CD14-positive monocyte (primary cell): ENCODE measurements around the gene SLC6A8. TPM values are rescaled to one million over a fixed set of nuclear protein-coding genes. Genes with fewer than 3 reads are reported as not detected.
"Not testable (repeated sequence)": the region's sequence is repeated elsewhere in the genome, so short reads cannot be mapped to it uniquely, and the experiment has no call there.

Source experiments
- DNase-seq, 3 donors: peaks; one replicate each; pipeline ENCODE4 v3.0.0-alpha.2; 2011 to 2022
- H2AFZ ChIP-seq: 2 replicates; pipeline ENCODE4 v1.6.0; 2012; ENCODE audit warnings: mild to moderate bottlenecking, low read depth, low read length, inconsistent platforms; ENCODE audit not compliant: insufficient read depth, poor library complexity, severe bottlenecking
- H3K27ac ChIP-seq, 2 donors: 1 replicate in 1 of 2; 2 replicates in 1 of 2; pipeline ENCODE4 v1.5.1; 2012 to 2013; ENCODE audit warnings: low read length in 2 of 2, control low read depth in 1 of 2, inconsistent platforms in 1 of 2, low read depth in 1 of 2, mild to moderate bottlenecking in 1 of 2
- H3K27me3 ChIP-seq, 2 donors: one replicate each; pipeline versions ENCODE4 v1.6.0 to v1.6.1; 2011 to 2013; ENCODE audit warnings: low read length in 2 of 2; ENCODE audit not compliant: control insufficient read depth in 2 of 2, insufficient read depth in 2 of 2
- H3K36me3 ChIP-seq, 2 donors: replicated peaks in 1 of 2; 1 replicate in 1 of 2; 2 replicates in 1 of 2; pipeline versions ENCODE4 v1.5.1 to v1.6.1; 2012 to 2013; ENCODE audit warnings: low read length in 2 of 2, control low read depth in 1 of 2, inconsistent platforms in 1 of 2, mild to moderate bottlenecking in 1 of 2; ENCODE audit not compliant: insufficient read depth in 2 of 2, control insufficient read depth in 1 of 2
- H3K4me1 ChIP-seq, 2 donors: 1 replicate in 1 of 2; 2 replicates in 1 of 2; pipeline versions ENCODE4 v1.5.1 to v1.6.1; 2012 to 2013; ENCODE audit warnings: low read length in 2 of 2, control low read depth in 1 of 2, inconsistent platforms in 1 of 2, mild to moderate bottlenecking in 1 of 2, moderate library complexity in 1 of 2; ENCODE audit not compliant: insufficient read depth in 2 of 2, control insufficient read depth in 1 of 2
- H3K4me2 ChIP-seq: replicated peaks from 2 replicates; pipeline ENCODE3; 2012; ENCODE audit warnings: low read length, moderate library complexity, mild to moderate bottlenecking; ENCODE audit not compliant: poor library complexity, severe bottlenecking; ENCODE audit errors: extremely low read depth
- H3K4me3 ChIP-seq, 3 experiments: fragments of 200-600 bp in 1 of 3; sonication (generic) in 1 of 3; replicated peaks in 1 of 3; 1 replicate in 2 of 3; 2 replicates in 1 of 3; pipeline ENCODE4 v1.5.1; 2011 to 2013; ENCODE audit warnings: low read length in 3 of 3, mild to moderate bottlenecking in 3 of 3, control low read depth in 2 of 3, low read depth in 2 of 3, inconsistent platforms in 1 of 3, moderate library complexity in 1 of 3
- H3K79me2 ChIP-seq: 2 replicates; pipeline ENCODE4 v1.6.0; 2012; ENCODE audit warnings: mild to moderate bottlenecking, control low read depth, inconsistent platforms, low read length, moderate library complexity; ENCODE audit not compliant: insufficient read depth
- H3K9ac ChIP-seq: 2 replicates; pipeline ENCODE4 v1.6.0; 2017; ENCODE audit warnings: low read length, mild to moderate bottlenecking; ENCODE audit not compliant: insufficient read depth, poor library complexity, severe bottlenecking
- H3K9me3 ChIP-seq, 2 donors: replicated peaks in 1 of 2; 1 replicate in 1 of 2; 2 replicates in 1 of 2; pipeline versions ENCODE4 v1.5.1 to v1.6.1; 2012 to 2013; ENCODE audit warnings: low read length in 2 of 2, control low read depth in 1 of 2; ENCODE audit not compliant: control insufficient read depth in 1 of 2, insufficient read depth in 1 of 2
- H4K20me1 ChIP-seq: 2 replicates; pipeline ENCODE4 v1.6.0; 2012; ENCODE audit warnings: mild to moderate bottlenecking, low read length, control low read depth, moderate library complexity; ENCODE audit not compliant: insufficient read depth
- H3K27ac Mint-ChIP-seq, 7 donors: one replicate each; pipeline ENCODE4 v1.8.0; 2020; ENCODE audit warnings: mild to moderate bottlenecking in 7 of 7, mixed read lengths in 7 of 7, moderate library complexity in 6 of 7, inconsistent platforms in 2 of 7
- H3K27me3 Mint-ChIP-seq, 3 donors: one replicate each; pipeline ENCODE4 v1.8.0; 2021 to 2022; ENCODE audit warnings: low read depth in 3 of 3, mild to moderate bottlenecking in 3 of 3, mixed read lengths in 3 of 3, moderate library complexity in 3 of 3, inconsistent platforms in 1 of 3
- H3K36me3 Mint-ChIP-seq, 2 donors: one replicate each; pipeline ENCODE4 v1.8.0; 2020; ENCODE audit warnings: mixed read lengths in 2 of 2, inconsistent platforms in 1 of 2, mild to moderate bottlenecking in 1 of 2
- H3K4me1 Mint-ChIP-seq: one replicate; pipeline ENCODE4 v1.8.0; 2020; ENCODE audit warnings: mild to moderate bottlenecking, mixed read lengths
- H3K4me3 Mint-ChIP-seq, 2 donors: one replicate each; pipeline ENCODE4 v1.8.0; 2020; ENCODE audit warnings: mild to moderate bottlenecking in 2 of 2, mixed read lengths in 2 of 2, moderate library complexity in 1 of 2
- H3K9me3 Mint-ChIP-seq, 7 donors: one replicate each; pipeline ENCODE4 v1.8.0; 2020 to 2022; ENCODE audit warnings: mixed read lengths in 7 of 7, mild to moderate bottlenecking in 6 of 7, moderate library complexity in 6 of 7, inconsistent platforms in 2 of 7
- WGBS: methylation state at CpG from one replicate; pipeline ENCODE4 v1.1.5; 2013; ENCODE audit warnings: missing lambda C conversion rate; ENCODE audit not compliant: insufficient coverage; 5-methylcytosine and 5-hydroxymethylcytosine counted together
- intact Hi-C, 2 donors: fragments of 100-400 bp; cut with micrococcal nuclease; formaldehyde crosslinking; loops; one replicate each; pipeline versions ENCODE4 v1.15.0 to v1.15.1; 2023
- polyA plus RNA-seq, 3 donors: library from polyadenylated mRNA; depleted of rRNA in 1 of 3; unstranded in 2 of 3; stranded (reverse) in 1 of 3; fragments of 300-500 nt in 2 of 3; fragments of >200 nt in 1 of 3; fragmentation: Illumina TruSeq in 2 of 3; gene quantifications; 1 replicate in 2 of 3; 2 replicates in 1 of 3; pipeline ENCODE4 v1.2.3, GENCODE V29; 2012 to 2021
- TF ChIP-seq, protein P1 (sequence below): fragments of 200-600 bp; IDR thresholded peaks from one replicate; pipeline ENCODE4 v1.8.0; 2022; ENCODE audit warnings: antibody characterized with exemption, mild to moderate bottlenecking

Gene SLC6A8
- polyA plus RNA-seq, 3 donors, result 0.23 to 5.6 (median 0.85) TPM

DNA sequence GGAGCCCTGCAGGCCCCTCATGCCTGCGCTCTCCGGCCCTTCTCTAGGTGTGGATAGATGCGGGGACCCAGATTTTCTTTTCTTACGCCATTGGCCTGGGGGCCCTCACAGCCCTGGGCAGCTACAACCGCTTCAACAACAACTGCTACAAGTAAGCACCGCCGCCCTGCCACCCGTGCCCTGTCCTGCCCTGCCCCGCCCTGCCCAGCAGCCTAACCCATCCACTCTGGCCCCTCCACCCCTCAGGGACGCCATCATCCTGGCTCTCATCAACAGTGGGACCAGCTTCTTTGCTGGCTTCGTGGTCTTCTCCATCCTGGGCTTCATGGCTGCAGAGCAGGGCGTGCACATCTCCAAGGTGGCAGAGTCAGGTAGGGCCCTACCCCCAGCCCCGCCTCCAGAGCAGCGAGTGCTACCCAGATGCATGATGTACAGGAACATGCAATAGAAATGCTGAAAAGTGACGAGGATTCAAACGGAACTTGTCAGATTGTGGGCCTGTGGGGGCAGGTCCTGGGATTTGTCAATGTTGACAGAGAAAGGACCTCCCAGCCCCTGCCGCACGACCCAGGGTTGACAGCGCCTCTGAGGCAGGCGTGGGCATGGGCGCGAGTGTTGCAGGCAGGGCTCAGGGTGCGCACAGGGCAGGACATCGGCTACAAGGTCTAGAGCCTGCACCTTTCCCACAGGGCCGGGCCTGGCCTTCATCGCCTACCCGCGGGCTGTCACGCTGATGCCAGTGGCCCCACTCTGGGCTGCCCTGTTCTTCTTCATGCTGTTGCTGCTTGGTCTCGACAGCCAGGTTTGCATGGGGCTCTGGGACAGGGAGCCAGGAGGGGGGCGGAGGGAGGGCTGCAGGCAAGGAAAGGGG lies 5.7 kb downstream of the SLC6A8 start:
- no peak overlapping the region for H3K9ac ChIP-seq
- peaks cover 6% of the 10 kb centered on the region for H4K20me1 ChIP-seq
- H3K27me3 Mint-ChIP-seq, result peaks cover 14 to 37% (median 27%) of the 10 kb centered on the region in 3 donors
- H3K27ac Mint-ChIP-seq, result peak overlapping the region in 1 of 7 donors; percentile 6
- H3K4me1 ChIP-seq, result no peaks in the 10 kb centered on the region
- TF ChIP-seq, protein P1, sequence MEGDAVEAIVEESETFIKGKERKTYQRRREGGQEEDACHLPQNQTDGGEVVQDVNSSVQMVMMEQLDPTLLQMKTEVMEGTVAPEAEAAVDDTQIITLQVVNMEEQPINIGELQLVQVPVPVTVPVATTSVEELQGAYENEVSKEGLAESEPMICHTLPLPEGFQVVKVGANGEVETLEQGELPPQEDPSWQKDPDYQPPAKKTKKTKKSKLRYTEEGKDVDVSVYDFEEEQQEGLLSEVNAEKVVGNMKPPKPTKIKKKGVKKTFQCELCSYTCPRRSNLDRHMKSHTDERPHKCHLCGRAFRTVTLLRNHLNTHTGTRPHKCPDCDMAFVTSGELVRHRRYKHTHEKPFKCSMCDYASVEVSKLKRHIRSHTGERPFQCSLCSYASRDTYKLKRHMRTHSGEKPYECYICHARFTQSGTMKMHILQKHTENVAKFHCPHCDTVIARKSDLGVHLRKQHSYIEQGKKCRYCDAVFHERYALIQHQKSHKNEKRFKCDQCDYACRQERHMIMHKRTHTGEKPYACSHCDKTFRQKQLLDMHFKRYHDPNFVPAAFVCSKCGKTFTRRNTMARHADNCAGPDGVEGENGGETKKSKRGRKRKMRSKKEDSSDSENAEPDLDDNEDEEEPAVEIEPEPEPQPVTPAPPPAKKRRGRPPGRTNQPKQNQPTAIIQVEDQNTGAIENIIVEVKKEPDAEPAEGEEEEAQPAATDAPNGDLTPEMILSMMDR, result no peak
- peaks cover 15 to 26% of the 10 kb centered on the region in 2 donors for H3K36me3 Mint-ChIP-seq
- H3K4me3 Mint-ChIP-seq, result no peak overlapping the region
- intact Hi-C loops, result no loop called here
- H3K4me2 ChIP-seq, result no peak overlapping the region
- DNase-seq, result no peak
- H3K27me3 ChIP-seq, result peaks cover 0 to 17% of the 10 kb centered on the region in 2 donors
- WGBS, result 77% methylated on average over 13 of the region's 31 CpGs
- no peak overlapping the region for H2AFZ ChIP-seq
- H3K9me3 Mint-ChIP-seq, result peaks cover 0 to 3% (median 0%) of the 10 kb centered on the region in 7 donors
- H3K4me1 Mint-ChIP-seq, result no peaks in the 10 kb centered on the region
- H3K79me2 ChIP-seq, result no peaks in the 10 kb centered on the region
- peaks cover 8 to 10% of the 10 kb centered on the region in 2 donors for H3K36me3 ChIP-seq
- no peak overlapping the region for H3K4me3 ChIP-seq
- no peak overlapping the region for H3K27ac ChIP-seq
- H3K9me3 ChIP-seq, result no peaks in the 10 kb centered on the region

- H3K4me3 ChIP-seq, H3K27ac ChIP-seq, H3K4me1 Mint-ChIP-seq, H2AFZ ChIP-seq, DNase-seq, H3K4me3 Mint-ChIP-seq, H3K4me1 ChIP-seq, intact Hi-C loops, H3K9ac ChIP-seq, H3K4me2 ChIP-seq, H3K9me3 ChIP-seq, H3K9me3 Mint-ChIP-seq, H3K79me2 ChIP-seq: not testable (repeated sequence)
- Histone ChIP-seq H3K36me3 (peaks cover 14 to 16% of the 10 kb centered on the region in 2 donors), H3K27me3 (peaks cover 0 to 17% of the 10 kb centered on the region in 2 donors), H4K20me1 (peaks cover 14% of the 10 kb centered on the region)
- peaks cover 14 to 34% (median 31%) of the 10 kb centered on the region in 3 donors for H3K27me3 Mint-ChIP-seq
- H3K27ac Mint-ChIP-seq, result peak overlapping the region in 1 of 7 donors; percentile 72
- H3K36me3 Mint-ChIP-seq, result peaks cover 19 to 34% of the 10 kb centered on the region in 2 donors
- WGBS, result 100% methylated on average over 2 of the region's 16 CpGs
Measured at GRCh38 chrX:153694256-153694655, 6.5 kb downstream of the SLC6A8 start.
